NCI-H510A treated with DMSO at 0.1 percent for 48 hours (cell line): Measurements from ENCODE around the gene RGS6.

Source experiments
- DNase-seq: peaks from one replicate; lab custom pipeline; 2025; lab: John Stamatoyannopoulos, UW

The RGS6 gene

GRCh38 chr14:72525087-72525915 lies 593.1 kb downstream of the RGS6 start:
- DNase-seq: no peak

GRCh38 chr14:72527591-72527990 lies 595.4 kb downstream of the RGS6 start:
- no peak for DNase-seq

DNA sequence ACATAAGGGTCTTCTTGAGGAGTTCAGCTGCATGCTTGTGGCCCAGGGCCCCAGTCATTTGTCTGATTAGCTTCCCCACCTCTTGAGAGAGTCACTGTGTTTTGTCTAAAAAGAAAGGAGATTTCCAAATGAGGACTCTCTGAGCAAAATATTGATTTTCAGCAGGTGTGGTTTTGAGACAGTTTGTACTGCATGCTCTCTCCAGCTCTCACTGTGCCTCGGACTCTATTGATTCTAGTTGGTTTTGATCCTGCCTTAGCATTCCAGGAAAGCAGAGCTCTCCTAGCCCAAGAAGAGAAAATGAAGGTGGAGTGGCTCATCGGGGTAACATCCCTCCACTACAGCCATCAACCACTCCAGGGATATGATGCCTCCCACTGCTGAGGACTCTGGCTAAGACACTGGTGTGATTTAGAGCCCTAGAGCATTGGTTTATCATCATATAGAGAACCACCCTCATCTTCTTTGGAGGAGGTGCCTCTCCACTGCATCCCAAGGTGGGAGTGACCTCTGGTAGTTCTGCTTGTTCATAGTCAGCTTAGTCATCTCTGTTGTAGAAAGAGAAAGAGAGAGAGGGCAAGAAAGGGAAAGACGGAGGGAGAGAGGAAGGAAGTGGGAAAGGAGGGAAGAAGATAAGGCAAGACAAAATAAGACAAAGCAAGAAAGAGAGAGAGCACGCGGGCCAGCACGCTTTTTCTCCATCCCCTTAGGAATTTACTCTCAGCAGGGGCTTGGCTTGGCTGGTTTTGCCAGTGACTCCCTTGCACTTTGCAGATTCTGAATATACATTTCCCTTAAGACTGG lies 596.0 kb downstream of the RGS6 start:
- no peak for DNase-seq

DNA sequence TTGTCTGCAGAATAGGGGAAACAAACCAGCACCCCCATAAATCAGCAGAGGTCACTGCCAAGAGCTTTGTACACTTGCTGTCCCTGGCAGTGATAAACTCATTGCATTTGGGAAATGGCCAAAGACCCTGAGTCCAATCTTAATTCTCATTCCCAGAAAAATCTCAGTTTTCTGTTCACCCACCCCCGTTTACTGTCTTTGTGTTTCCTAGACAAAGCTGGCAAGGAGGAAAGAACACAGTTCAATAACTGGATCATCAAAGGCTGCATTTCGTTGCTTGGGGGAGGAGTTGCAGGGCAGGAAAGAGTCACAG lies 596.6 kb downstream of the RGS6 start:
- DNase-seq: no peak

GRCh38 chr14:72532686-72533454 lies 600.6 kb downstream of the RGS6 start:
- DNase-seq: no peak

DNA sequence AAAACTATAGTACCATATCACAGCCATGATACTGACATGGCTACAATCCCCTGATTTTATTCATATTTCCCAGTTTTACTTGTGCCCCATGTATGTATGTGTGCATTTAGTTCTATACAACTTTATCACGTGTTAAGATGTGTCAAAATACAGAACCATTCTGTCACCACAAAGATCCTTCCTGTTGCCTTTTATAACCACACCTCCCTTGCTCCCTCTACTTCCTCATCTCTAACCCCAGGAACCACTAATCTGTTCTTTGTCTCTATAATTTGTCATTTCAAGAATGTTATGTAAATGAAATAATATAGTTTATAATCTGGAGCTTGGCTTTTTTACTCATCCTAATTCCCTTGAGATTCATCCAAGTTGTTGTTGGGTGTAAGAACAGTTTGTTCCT lies 603.3 kb downstream of the RGS6 start:
- DNase-seq: no peak

DNA sequence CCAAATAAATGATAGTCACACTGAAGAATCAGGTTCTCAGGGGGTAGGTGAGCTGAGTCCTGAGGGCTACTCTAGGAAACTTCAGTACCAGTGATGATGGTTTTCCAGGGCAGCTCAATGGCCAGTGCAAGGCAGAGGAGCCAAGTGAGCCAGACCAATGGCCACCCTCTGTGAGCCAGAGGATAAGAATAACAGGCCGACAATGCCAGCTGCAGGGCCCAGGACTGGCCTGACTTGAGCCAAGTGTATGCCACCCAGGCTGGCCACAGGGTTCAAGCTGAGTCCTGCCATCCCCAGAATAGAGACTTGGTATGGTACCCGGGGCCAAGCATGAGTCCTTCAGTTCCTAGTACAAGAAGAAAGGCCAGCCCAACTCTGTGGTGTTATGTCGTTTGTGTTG lies 606.2 kb downstream of the RGS6 start:
- no peak for DNase-seq

DNA sequence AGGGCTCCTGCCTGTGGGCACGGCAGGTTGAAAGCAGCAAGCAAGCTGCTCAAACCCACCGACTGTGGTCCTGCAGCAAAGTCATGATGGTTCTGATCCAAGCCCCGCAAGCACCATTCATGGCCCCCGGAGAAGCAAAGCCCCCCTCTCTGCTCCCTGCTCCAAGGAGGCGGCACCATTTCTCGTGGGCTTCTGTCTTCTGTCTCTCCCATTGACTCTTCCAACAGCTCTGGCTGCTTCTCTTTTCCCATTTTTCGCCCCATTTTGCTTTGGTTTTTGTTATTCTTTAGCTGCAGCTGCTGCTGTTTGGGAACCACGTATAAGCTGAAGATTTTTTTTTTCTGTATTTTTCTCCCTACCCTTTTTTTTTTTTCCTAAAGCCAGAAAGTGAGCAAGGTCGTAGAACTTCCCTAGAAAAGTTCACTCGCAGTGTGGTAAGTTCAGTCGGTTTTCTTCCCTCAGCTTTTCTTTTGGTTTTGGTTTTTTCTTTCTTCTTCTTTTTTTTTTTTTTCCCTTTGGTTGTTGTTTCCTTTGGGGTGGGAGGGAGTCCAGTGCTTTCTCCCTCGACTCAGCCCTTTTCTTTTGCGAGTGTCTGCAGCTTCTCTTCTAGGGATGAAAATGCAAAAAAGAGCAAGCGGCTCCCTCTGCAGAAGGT lies 607.6 kb downstream of the RGS6 start:
- DNase-seq: no peak

DNA sequence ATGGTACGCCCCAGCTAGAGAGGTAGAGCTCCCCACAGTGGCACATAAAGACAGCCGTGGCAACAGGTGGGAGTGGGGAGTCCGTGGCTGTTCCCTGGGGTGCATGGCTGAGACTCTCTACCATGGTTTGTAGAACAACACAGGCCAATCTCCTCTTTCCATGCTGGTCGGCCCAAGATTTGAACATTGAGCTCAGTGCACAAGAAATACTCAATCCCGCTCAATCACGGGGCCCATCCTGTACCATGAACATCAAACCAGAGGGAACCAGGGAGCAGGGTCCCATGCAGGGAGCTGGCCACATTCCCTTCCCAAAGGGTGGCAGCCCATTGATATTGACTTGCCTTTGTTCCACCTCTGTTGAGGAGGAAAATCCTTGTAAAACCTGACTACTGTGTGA lies 608.6 kb downstream of the RGS6 start:
- no peak for DNase-seq

DNA sequence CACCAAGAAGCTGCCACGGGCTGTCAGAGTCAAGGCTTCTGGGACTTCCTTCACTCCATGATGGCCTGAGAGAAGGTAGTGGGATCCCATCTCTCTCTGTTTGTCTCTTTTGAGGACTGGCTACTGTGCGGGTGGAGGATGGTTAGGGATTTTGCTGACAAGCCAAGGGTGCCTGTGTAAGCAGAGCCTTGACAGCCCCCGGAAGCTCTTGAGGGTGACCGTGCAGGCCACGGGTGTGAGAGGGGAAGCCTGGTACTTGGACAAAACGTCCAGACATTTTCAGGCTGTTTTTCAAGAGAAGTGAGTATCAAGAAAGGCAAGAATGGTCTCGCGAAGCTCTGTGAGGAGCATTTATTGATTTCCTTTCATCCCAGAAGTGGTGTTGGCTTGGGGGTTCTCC lies 609.3 kb downstream of the RGS6 start:
- DNase-seq: no peak

- DNase-seq: no peak
Observed at GRCh38 chr14:72543341-72543740, 611.1 kb downstream of the RGS6 start.

- no peak for DNase-seq
Observed at GRCh38 chr14:72544615-72545387, 612.6 kb downstream of the RGS6 start.

DNA sequence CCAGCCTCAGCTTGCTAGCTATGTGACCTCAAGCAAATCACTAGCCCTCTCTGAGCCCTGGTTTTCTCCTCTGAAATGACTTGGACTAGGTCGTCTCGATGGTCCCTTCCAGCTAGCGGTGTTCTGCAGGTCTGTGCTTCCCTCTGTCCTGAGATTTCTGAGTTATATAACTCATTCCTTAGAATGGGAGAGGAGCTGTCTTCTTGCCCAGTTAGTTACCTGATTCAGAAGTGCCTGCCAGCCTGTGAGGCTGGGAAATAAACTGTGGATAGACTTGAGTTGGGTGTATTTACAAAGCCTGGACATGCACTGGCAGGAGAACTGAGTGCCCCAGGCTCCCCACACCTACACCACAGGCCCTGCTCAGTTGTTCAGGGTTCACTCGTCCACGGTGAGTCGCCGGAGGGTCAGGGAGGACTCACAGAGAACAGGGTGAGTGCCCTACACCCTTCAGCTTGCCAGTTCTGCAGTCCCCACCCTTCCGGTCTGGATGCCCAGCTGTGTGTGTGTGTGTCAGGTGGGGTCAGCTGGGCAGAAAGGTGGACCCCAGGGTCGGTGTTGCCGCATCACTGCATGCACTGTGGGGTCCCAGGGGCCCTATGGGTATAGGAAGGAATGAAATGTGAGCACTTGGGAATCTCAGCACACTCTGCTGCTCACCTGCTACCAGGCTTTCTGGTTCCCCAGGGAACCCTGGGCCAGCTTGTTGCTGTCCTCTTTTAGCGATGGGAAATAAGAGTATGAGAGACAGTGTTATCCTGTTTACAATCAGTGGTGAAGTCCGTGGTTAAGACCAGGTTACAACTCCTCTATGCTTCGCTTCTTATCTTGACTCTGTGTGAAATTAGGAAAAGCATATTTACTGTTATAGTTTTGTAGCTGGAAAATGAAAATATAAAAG lies 613.4 kb downstream of the RGS6 start:
- DNase-seq: no peak

- no peak for DNase-seq
Observed at GRCh38 chr14:72546344-72547016, 614.3 kb downstream of the RGS6 start.

- DNase-seq: no peak
Observed at GRCh38 chr14:72547999-72548398, 615.8 kb downstream of the RGS6 start.

GRCh38 chr14:72549026-72549425 lies 616.8 kb downstream of the RGS6 start:
- no peak for DNase-seq

- DNase-seq: no peak
Observed at GRCh38 chr14:72549854-72550253, 617.6 kb downstream of the RGS6 start.

- DNase-seq: no peak
Observed at GRCh38 chr14:72550513-72550912, 618.3 kb downstream of the RGS6 start.

DNA sequence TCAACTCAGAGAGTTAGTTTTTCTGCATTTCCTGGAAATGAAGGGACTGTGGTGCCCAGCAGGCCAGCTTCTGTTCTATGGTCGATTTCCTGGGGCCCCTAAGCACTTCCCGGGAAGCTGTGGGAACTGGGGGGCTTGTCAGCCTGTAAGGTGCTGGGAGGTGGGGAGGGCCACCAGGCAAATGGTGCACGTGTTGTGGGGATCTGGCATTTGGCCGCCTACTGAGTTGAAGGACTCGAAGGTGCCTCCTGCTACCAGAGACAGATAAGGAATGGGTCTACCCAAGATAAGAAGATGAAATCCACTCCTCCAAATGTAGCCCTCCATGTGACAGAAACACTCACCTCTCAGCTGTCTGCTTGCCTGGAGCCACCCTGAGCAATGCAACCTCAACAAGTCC lies 620.0 kb downstream of the RGS6 start:
- DNase-seq: no peak

GRCh38 chr14:72553161-72553560 lies 620.9 kb downstream of the RGS6 start:
- DNase-seq: no peak
